Spleen (tissue), 7 donors: ENCODE results near the gene SMARCA4.
"Not testable (repeated sequence)": the region's sequence is repeated elsewhere in the genome, so short reads cannot be mapped to it uniquely, and the experiment has no call there.

ENCODE experiments used
- CTCF ChIP-seq, 11 experiments: fragments of 200-600 bp in 7 of 11; fragments of 450-650 bp in 4 of 11; sonication (generic) in 4 of 11; IDR thresholded peaks in 8 of 11; conservative IDR thresholded peaks in 3 of 11; 1 replicate in 7 of 11; 2 replicates in 4 of 11; pipeline versions ENCODE4 v1.4.0 to v1.8.0; 2016 to 2021; ENCODE audit warnings: antibody characterized with exemption in 11 of 11, inconsistent platforms in 4 of 11, mild to moderate bottlenecking in 1 of 11
- POLR2A ChIP-seq, 3 donors: fragments of 450-650 bp; IDR thresholded peaks; one replicate each; pipeline ENCODE4 v1.5.1; 2017; ENCODE audit warnings: antibody characterized with exemption in 3 of 3, mild to moderate bottlenecking in 1 of 3
- POLR2AphosphoS5 ChIP-seq, 3 donors: sonication (generic); formaldehyde crosslinking; IDR thresholded peaks; one replicate each; pipeline ENCODE4 v1.5.1; 2017; ENCODE audit warnings: antibody characterized with exemption in 3 of 3
- donor health status: DM: no; HTN: no; CAD: no; lungs with moderate emphysema.
- donor health status: DM: no; HTN: no; CAD: no.
- donor health status: DM: no; HTN: no; CAD: no.

GRCh38 chr19:11090014-11090263 lies 129.1 kb downstream of the SMARCA4 start:
- TF ChIP-seq CTCF (IDR thresholded peaks at IDR 0.05 in 8 of 11, conservative IDR thresholded peaks at IDR 0.05 in 3 of 11); POLR2A (IDR thresholded peaks at IDR 0.05); POLR2AphosphoS5 (IDR thresholded peaks at IDR 0.05): not testable (repeated sequence)
